Fibroblast of skin of right quadriceps (primary cell): ENCODE measurements around the gene EP400.
"Not testable (repeated sequence)": the region's sequence is repeated elsewhere in the genome, so short reads cannot be mapped to it uniquely, and the experiment has no call there.

Experiments used
- DNase-seq: peaks from one replicate; pipeline ENCODE4 v3.0.0-alpha.2; 2013

The EP400 gene

GRCh38 chr12:131928711-131929580 lies 20.8 kb upstream of the EP400 start, which contains the start of gene PUS1:
TSS of gene PUS1 (plus strand) at chr12:131929276. CDS start at chr12:131929723, 447 bp downstream.
- DNase-seq = peak; percentile 95

GRCh38 chr12:131929581-131930456 lies 19.9 kb upstream of the EP400 start:
- no peak for DNase-seq

- DNase-seq = no peak
These were observed 19.2 kb upstream of the EP400 start for GRCh38 chr12:131930510-131930909.

- no peak for DNase-seq
These were observed 16.4 kb upstream of the EP400 start for GRCh38 chr12:131933387-131933786.

- DNase-seq = no peak
These were observed 15.2 kb upstream of the EP400 start for GRCh38 chr12:131934535-131934934.

- DNase-seq = no peak
These were observed 11.7 kb upstream of the EP400 start for GRCh38 chr12:131938082-131938481.

GRCh38 chr12:131939007-131939406 lies 10.7 kb upstream of the EP400 start:
- DNase-seq = no peak

GRCh38 chr12:131940141-131940547 lies 9.6 kb upstream of the EP400 start:
- no peak for DNase-seq

GRCh38 chr12:131941116-131941986 lies 8.4 kb upstream of the EP400 start:
- DNase-seq = no peak

GRCh38 chr12:131941987-131942341 lies 7.8 kb upstream of the EP400 start:
- DNase-seq = no peak

GRCh38 chr12:131942671-131943070 lies 7.1 kb upstream of the EP400 start:
- DNase-seq = no peak

GRCh38 chr12:131943389-131943788 lies 6.4 kb upstream of the EP400 start:
- no peak for DNase-seq

- no peak for DNase-seq
These were observed 5.9 kb upstream of the EP400 start for GRCh38 chr12:131943876-131944275.

GRCh38 chr12:131944601-131945251 lies 5.0 kb upstream of the EP400 start:
- no peak for DNase-seq

- DNase-seq = no peak
These were observed 3.0 kb upstream of the EP400 start for GRCh38 chr12:131946757-131947156.

GRCh38 chr12:131947482-131948027 lies 2.2 kb upstream of the EP400 start:
- no peak for DNase-seq

- DNase-seq = no peak
These were observed 1.5 kb upstream of the EP400 start for GRCh38 chr12:131948166-131948712.

- not testable (repeated sequence) for DNase-seq
These were observed 870 bp upstream of the EP400 start for GRCh38 chr12:131948713-131949430.

- no peak for DNase-seq
These were observed 606 bp downstream of the EP400 start for GRCh38 chr12:131950182-131950913.

- not testable (repeated sequence) for DNase-seq
These were observed 4.1 kb downstream of the EP400 start for GRCh38 chr12:131953810-131954209.
